ENCODE measurements around the gene RNF157.

RNF157 gene

DNA sequence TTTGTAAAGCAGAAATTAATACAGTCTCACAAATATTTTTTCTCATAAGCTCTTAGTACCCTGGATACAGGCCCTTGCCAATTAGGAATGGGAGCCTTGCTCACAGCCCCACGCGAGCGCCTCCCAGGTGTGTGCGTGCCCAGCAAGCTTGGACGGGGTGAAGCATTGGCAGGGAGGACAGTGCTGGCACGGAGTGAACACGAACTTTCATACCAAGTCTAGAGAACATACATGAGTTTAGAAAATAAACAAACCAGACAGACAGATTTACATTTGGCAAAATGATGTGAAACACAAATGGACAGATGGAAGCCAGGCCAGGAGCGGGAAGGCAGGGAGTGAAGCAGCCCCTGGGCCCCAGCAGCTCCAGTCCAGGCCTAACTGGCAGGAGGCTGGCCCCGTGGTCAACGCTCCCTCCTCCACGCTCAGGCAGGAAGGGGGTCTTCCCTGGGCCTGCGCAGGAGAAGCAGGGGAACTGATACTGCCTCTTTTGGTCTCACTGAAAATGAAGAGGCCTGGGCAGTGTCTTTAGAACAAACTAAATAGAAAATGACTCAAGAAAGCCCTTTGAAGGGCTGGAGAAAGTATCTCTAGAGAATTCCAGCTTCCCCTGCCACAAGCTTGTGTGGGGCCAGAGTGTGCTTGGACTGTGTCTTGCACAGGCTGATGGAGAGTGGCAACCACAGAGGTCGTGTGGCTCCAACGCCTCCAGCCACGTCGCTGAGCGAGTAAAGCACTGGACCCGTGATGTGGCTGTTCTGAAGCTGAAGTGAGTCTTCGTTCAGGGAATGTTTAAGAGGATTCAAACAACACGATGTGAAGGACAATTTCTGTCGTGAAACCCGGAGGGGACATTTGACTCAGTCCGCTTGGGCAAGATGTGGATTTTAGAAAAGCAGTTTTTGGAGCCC lies 89.3 kb downstream of the RNF157 start:
- H3K4me3 ChIP-seq (ENCODE audit: low read length), result no peak overlapping the region
- DNase-seq (ENCODE audit: low read depth, low spot score), result no peak

DNA sequence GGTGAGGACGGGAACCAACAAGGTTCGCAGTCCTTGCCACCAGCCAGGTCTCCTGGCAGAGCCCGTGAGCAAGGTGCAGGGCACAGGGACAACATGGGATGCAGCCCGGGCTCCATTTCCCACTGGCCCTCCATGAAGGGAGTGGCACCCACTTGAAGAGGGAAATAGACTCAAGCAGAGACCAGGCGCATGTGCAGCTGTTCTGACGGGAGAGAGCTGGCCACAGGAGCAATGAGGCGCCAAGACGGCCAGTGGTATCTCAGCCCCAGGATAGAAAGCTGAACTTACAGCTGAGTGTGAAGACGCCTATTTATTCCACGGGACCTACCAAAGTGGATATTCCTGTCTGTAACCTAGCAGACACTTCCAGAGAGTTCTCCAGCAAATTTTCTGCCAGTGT lies 91.1 kb downstream of the RNF157 start:
- no peak for DNase-seq (ENCODE audit: low read depth, low spot score)
- no peak overlapping the region for H3K4me3 ChIP-seq (ENCODE audit: low read length)

DNA sequence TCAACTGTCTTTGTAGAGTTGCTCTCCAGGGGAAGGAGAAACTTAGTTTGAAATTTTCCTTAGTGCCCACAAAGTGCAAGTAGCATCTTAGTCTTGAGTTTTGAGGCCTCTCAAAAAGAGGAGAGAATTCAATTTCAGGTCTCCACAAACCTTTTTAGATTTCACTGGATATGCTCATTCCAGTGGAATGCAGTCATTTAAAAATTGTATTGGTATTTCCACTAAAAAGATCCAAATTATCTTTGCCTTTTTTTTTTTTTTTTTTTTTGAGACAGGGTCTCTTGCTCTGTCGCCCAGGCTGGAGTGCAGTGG lies 92.3 kb downstream of the RNF157 start:
- no peak for DNase-seq (ENCODE audit: low read depth, low spot score)
- no peak overlapping the region for H3K4me3 ChIP-seq (ENCODE audit: low read length)

DNA sequence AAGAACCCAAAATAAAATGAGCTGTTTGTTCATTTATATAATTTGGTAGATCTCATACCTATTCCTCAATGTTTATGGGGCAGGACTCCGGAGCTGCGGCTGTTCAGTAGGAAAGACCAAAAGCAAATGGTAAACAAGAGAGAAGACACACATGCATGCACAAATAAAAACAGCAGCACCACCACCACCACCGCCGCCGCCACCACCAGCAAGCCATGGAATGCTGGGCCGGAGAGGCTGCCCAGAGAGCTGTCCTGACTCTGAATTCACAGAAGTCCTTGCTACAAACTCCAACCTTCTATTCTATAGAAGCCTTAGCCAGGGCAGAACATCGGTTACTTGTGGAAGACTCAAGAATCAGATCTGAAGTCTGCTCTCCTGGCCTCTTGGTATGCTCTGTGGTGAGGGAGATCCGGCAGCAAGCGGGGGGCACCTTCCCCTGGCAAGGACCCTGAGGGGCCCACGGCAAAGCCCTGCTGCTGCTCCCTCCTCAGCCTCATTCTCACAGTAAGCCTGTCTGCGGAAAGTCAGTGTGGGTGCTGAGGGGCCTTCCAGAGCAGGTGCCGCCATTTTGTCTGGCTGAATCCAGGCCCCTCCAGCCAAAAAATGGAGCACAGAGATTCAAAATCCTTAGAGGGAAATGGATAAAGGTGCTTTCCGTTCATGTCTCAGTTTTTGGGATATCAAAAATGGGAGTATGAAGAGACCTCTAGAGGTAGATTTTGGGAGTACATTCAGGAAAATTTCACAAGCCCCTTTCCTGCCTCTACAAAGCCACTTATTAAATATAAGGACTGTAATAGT lies 92.9 kb downstream of the RNF157 start:
- H3K4me3 ChIP-seq (ENCODE audit: low read length), result no peak overlapping the region
- no peak for DNase-seq (ENCODE audit: low read depth, low spot score)

DNA sequence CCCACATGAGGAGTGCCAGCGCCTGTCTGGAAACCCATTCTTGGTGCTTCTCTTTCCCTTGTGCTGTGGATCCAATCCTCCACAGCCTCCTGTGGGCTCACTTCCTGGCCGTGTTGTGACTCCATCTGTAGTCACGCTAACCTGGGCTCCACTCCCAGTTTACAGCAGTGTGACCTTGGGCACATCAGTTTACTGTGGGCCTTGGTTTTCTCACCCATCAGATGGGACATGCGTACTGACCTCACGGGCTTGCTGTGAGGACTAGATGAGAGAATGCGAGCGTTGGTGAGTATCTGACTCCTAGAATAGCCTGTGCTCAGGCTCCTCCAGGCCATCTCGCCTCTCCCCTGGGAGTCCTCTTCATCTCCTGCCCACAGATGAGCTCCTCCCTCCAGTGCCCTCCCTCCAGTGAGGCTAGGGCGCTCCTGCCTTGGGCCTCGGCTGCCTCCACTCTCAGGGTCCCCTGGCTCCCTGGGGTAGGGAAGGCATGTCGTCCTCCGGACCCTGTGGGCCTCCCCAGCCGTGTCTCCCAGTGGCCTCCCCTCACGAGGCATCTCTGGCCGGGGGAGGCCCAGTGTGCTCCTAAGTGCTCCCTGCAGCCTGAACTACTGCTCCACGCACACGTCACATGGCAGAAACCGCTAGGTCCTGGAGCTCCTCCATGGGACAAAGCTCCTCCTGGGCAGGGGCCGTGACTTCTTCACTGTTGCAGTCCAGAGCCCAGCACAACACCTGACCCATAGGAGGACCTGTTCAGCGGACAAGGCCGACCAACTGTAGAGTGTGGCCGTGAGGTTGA lies 94.0 kb downstream of the RNF157 start:
- no peak overlapping the region for H3K4me3 ChIP-seq (ENCODE audit: low read length)

DNA sequence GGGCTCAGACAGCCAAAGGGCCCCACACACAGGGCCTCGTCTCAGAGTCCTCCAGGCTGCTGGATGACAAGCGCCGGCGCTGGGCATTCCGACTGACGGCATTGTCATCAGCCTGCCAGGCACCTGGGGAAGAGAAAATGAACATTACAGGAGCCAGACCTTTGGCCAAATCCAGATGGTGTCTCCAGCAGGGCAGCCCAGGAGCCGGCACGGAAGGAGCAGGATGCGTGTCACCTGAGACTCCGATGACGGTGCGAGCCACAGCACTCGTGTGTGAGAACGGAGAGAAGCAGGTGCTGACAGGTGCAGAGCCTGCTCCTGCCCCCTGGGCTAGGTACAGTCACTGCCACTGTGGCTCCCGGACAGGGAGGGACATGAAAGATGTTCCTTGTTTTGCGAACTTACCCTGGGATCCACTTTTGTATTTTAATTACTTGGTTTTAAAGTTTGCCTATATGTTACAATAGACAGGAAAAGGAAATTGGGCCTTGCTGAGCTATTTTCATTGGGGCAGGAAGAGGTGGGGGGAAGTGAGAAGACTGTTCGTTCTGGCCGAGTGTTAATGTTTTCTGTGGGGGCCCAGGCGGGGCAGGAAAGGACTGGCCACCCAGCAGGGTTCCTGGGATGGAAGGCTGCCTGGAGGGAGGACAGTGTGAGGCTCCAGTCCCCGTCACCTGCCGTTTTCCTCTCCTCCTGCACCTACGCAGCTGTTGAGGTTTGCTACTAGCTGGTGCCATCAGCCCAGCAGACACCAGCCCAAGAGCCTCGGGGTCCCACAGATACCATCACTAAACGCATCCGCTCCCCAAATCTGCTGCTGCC lies 94.9 kb downstream of the RNF157 start:
- H3K4me3 ChIP-seq (ENCODE audit: low read length), result no peak overlapping the region; the same call in 1 of the 2 replicates
- DNase-seq (ENCODE audit: low read depth, low spot score), result no peak

More for the DNA sequence above, 94.0 kb downstream of the RNF157 start:
- DNase-seq (ENCODE audit: low read depth, low spot score), result no peak

DNA sequence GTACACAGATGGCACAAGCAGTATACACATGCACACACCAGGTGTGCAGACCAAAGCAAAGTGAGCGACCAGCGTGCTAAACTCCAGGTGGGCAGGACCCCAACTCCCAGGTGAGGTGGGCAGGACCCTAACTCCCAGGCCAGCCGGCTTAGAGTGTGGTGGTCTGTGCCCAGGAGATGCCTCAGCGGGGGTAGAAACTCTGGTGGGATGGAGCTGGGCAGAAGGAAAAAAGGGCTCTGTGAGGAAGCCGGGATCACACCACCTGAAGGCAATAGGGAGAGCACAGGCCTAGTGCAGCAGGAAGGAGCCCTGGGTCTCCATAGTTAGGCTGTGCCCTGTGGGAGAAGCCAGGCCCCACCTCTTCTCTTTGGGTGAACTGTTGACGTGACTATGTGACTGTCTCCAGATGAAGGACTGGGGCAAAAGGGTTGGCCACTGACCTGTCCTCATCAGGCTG lies 97.7 kb downstream of the RNF157 start:
- DNase-seq (ENCODE audit: low read depth, low spot score), result no peak
- H3K4me3 ChIP-seq (ENCODE audit: low read length), result no peak overlapping the region

DNA sequence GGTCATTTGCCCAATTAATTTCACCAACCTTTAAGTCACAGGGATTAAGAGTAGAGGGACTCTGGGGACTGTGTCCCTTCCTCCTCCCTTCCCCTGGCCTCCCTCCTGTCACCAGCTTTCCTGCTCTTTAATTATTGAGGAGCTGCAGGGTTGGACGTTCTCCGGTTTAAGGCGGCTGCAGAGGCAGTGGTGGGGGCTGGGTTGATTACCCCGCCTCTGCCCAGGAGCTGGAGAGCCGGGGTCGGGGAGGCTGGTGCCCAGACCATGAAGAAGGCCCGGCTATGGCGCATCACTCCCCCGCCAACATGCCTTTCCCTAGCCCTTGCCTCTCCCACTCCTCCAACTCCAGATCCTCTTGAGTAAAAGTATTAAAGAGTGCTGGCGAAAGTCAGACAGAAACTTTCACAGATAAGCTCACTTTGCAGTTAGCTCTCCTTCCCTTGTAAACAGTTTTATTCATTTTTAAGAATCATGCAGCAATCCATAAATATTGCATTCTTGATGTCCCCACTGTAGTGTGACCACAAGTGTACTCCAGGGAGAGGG lies 98.2 kb downstream of the RNF157 start:
- no peak for DNase-seq (ENCODE audit: low read depth, low spot score)
- H3K4me3 ChIP-seq (ENCODE audit: low read length), result no peak overlapping the region

DNA sequence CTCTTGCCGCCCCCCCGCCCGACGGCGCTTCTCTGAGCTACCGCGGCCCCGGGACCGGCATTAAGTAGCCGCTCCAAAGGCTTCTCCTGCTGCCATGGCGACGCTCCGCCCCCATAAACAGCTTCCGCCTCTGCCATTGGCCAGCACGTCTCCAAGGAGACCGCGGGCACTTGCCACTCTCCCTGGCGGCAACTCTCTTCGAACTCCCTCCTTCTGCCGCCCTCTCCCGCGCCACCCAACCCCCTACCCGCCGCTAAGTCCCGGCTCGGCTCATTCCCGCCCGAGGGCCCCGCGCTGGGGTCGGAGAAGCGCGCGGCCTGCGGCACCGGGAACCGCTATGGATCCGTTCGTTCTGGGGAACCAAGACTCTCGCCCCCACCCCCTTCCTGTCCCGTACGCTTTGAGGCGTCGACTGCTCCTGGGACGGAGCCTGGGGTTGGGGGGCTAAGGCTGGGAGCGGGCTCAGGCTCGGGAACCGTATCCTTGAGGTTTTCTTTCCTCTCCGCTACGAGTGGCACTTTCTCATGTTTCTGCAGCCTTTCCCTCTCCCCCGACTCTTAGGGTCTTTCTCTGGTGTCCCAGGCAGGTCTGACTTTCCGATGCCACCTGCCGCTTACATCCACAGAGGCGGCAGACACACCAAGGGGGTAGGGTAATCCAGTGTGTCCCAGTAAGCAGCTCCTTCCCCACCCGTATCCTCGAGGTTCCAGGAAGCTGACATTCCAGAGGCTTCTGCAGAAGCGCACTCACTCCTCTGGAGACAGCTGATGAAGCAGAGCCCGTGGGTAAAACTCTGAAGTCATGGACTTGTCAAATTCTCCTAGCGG lies 98.9 kb downstream of the RNF157 start, which contains the start of gene FOXJ1:
Gene FOXJ1 (minus strand): TSS at position 34 of the 827 bp plus-strand sequence. CDS start 850 bp downstream, outside the sequence.
- H3K4me3 ChIP-seq (ENCODE audit: low read length), result peak within 1 kb of the TSS; percentile 54

DNA sequence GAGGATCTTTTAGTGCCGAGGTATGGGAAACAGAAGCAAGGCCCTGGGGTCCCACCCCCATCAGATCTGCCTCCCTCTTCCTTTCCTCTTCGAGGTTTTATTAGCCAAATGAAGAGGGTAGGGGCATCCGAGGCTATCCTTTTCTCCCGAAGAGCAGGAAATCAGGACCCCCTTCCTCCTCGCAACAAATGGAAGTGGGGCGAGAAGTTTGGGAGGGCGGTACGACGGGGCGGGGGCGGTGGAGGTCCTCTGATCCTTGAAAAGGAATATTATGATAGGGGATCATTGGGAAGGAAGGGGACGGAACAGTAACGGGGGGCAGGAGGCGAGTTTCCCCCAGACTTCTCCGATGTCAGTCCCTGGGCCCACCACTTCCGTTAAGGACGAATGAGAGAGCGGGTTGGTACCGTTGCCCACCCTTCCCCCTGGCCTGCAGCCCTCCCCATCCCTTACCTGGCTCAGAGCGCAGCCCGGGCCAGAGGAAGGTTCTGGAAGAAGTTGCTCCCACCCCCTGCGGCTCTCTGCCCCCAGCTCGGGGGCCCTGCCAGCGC lies 99.6 kb downstream of the RNF157 start:
- no peak for DNase-seq (ENCODE audit: low read depth, low spot score)
- H3K4me3 ChIP-seq (ENCODE audit: low read length), result peak overlapping the region; percentile 54

More for the DNA sequence above, 98.9 kb downstream of the RNF157 start, which contains the start of gene FOXJ1:
- peak; percentile 89 for DNase-seq (ENCODE audit: low read depth, low spot score)

DNA sequence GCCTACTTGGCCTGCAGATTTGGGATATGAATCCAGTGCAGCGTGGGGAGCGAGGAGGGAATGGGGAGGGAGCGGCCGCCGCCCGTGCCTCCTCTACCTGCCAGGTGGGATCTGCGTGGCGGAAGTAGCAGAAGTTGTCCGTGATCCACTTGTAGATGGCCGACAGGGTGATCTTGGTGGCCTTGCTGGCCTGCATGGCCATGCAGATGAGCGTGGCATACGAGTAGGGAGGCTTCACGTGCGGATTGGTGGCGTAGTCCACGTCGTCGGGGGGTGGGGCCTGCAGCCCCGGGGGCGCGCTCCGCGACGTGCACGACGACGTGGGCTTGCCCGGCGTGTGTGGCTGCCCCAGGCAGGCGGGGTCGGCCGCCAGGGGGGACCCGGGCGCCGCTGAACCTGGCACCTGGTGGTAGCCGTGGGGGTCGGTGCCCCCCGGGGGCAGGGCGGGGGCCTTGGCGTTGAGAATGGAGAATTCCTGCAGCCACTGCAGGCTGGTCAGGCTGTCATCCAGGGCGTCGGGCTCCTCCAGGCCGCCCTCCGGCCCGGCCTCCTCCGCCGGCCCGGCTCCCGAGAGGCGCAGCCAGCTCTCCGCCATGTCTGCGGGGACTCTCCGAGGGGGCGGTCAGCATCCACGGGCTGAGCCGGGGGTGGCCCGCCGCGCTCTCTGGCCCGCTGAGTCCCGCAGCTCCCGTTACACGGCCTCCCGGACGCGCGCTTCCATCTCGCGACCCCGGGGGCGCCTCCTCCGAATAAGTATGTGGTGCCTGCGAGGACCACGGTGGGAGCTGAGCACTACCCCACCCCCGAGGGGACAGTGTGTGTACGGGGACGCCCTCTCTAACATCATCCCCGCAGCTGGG lies 100.3 kb downstream of the RNF157 start:
- DNase-seq (ENCODE audit: low read depth, low spot score), result no peak
- H3K4me3 ChIP-seq (ENCODE audit: low read length), result no peak overlapping the region

DNA sequence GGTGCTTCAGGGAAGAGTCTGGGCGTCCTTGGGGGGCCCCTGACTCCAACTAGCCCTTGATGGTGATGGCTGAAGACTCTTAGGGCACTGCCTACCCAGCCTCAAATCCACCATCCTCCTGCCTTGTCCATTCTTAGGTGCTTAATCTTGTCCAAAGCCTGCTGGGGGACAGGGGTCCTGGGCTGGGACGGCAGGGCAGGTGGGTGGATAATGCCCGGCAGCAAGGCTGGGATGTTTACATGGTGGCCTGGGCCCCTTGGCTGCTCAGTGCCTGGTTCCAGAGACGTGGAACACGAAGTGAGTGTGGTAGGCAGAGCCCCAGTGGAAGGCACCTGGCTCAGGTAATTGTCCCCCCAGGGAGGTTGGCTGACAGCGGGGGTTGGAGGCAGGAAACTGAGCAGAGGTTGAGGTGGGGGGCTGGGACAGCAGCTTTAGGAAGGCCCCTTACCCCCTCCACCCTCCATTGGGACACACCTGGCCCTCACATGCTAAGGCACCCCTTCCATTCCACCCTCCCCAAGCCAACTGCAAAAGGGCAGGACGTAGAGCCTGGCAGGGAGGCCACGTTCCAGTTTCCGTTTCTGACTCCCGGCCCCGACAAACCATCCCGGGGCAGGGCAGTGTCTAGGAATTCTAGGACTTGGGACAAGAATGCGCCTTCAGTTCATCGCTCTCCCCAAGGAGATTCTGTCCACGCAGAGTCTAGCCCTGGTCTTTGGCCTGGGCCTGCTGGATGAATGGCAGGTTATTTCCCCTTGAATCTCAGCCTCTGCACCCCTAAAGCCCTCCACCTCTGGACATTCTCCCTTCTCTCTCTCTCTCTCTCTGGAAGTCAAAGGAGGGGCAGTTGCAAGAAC lies 101.2 kb downstream of the RNF157 start:
- no peak overlapping the region for H3K4me3 ChIP-seq (ENCODE audit: low read length)
- DNase-seq (ENCODE audit: low read depth, low spot score), result no peak

DNA sequence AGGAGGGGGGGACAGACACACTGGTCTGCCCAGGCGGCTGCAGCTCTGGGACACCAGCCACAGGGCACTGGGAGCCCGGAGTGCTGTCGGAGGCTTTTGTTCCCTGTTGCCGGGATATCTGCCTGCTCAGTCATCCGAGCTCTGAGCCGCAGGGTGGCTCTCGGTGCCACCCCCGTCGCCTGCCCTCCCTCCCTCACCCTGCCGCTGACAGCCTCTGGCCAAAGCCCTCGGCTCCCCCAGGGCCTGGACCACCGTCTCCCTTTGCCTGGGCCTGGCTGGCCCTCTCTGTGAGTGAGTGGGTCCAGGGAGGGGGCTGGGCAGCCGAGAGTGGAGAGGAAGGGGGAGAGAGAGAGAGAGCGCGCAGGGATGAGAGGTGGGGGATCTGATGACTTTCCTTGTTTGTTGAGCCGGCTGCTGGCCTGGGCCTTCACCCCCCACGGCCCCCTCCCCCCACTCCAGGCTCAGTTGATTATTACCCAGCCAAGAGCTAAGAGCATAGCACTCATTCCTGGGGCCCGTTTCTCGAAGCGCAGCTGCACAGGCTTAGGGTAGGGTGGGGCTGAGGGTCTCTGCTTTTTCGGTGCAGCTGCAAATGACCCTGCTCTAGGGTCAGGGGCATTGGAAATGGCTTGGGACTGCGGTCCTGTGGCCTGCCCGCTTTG lies 101.9 kb downstream of the RNF157 start:
- no peak overlapping the region for H3K4me3 ChIP-seq (ENCODE audit: low read length)
- no peak for DNase-seq (ENCODE audit: low read depth, low spot score)

DNA sequence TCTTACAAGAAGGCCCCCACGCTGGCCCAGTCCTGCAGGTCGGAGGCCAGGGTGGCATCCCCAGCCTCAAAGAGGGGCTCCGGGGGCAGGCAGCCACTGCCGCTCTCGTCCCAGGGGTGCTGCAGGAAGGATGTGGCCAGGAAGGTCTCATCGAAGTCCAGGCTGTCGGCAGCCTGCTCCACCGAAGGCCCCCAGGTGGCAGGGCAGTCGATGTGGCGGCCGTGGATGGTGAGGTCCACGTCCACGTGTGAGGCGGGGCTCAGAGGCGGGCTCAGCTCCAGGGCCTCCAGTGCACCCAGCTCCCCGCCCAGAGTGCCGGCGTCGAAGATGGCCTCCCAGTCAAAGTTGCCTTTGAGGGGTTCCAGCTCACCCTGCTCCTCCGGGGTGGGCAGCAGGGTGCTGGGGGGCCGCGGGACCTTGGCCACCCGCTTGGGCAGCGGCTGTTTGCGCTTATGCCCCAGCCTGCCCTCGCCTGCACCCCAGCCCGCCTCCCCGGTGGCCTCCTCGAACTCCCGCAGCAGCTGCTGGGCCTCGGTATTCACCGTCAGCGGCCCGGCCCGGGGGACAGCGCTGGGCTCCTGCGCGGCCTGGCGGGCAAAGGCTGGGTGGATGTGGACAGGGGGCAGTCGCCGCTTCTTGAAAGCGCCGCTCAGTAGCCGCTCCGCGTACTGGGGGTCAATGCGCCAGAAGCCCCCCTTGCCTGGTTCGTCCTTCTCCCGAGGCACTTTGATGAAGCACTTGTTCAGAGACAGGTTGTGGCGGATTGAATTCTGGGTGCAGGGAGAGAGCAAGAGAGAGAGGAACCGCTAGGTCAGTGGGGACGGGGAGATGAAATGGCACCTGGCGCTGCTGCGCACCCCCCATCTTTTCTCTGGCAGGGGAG lies 102.7 kb downstream of the RNF157 start:
- no peak overlapping the region for H3K4me3 ChIP-seq (ENCODE audit: low read length)

More for the DNA sequence above, 102.7 kb downstream of the RNF157 start:
- no peak for DNase-seq (ENCODE audit: low read depth, low spot score)

Measured in Jurkat, Clone E6-1 (cell line).